GM23248 (cell line): ENCODE data around the gene ATP9A.

ENCODE experiments used
- EZH2 ChIP-seq: fragments of 200-600 bp; sonication (generic); IDR thresholded peaks from 2 replicates; pipeline ENCODE4 v1.6.1; 2018; ENCODE audit warnings: antibody characterized with exemption, mild to moderate bottlenecking; ENCODE audit not compliant: insufficient read depth, poor library complexity, severe bottlenecking
- EZH2phosphoT487 ChIP-seq: fragments of 200-600 bp; sonication (generic); IDR thresholded peaks from 2 replicates; pipeline ENCODE4 v1.6.1; 2018; ENCODE audit warnings: antibody characterized with exemption, moderate library complexity, mild to moderate bottlenecking, low read depth; ENCODE audit not compliant: insufficient read depth

- no peak for TF ChIP-seq EZH2
- TF ChIP-seq EZH2phosphoT487 = no peak
Observed at GRCh38 chr20:51703400-51704287, 64.5 kb downstream of the ATP9A start.
